Right lobe of liver (tissue), 6 donors: Measurements from ENCODE around the gene TMEM161B. TPM values are rescaled to one million over a fixed set of nuclear protein-coding genes. Genes with fewer than 3 reads are reported as not detected.

Experiments
- ATAC-seq, 4 donors: fragments of 200-7000 bp; cut with Tn5 transposase; one replicate each; pipeline ENCODE4 v1.9.1; 2020; ENCODE audit warnings: mild to moderate bottlenecking in 4 of 4, moderate library complexity in 4 of 4
- DNase-seq, 3 donors: peaks; one replicate each; pipeline ENCODE4 v3.0.0-alpha.2; 2020
- H3K27ac ChIP-seq, 3 donors: fragments of 200-600 bp; one replicate each; pipeline ENCODE4 v1.8.0; 2022
- H3K27me3 ChIP-seq, 2 donors: fragments of 200-600 bp; one replicate each; pipeline ENCODE4 v1.8.0; 2022
- H3K36me3 ChIP-seq, 4 donors: fragments of 200-600 bp; sonication (generic) in 1 of 4; one replicate each; pipeline versions ENCODE4 v1.5.1 to v1.8.0; 2017 to 2022; ENCODE audit warnings: control low read depth in 1 of 4
- H3K4me1 ChIP-seq, 4 donors: fragments of 200-600 bp; sonication (generic) in 1 of 4; one replicate each; pipeline versions ENCODE4 v1.5.1 to v1.8.0; 2017 to 2022; ENCODE audit warnings: control low read depth in 1 of 4
- H3K4me3 ChIP-seq, 3 donors: fragments of 200-600 bp; one replicate each; pipeline ENCODE4 v1.8.0; 2022
- H3K9me3 ChIP-seq, 4 donors: fragments of 200-600 bp; sonication (generic) in 1 of 4; one replicate each; pipeline versions ENCODE4 v1.5.1 to v1.8.0; 2017 to 2022; ENCODE audit warnings: control low read depth in 1 of 4
- CTCF ChIP-seq, 4 donors: fragments of 200-600 bp in 3 of 4; fragments of 450-650 bp in 1 of 4; IDR thresholded peaks; one replicate each; pipeline versions ENCODE4 v1.5.1 to v1.8.0; 2016 to 2022; ENCODE audit warnings: antibody characterized with exemption in 4 of 4, mild to moderate bottlenecking in 2 of 4
- POLR2A ChIP-seq: fragments of 450-650 bp; IDR thresholded peaks from one replicate; pipeline ENCODE4 v1.6.1; 2017; ENCODE audit warnings: antibody characterized with exemption, mild to moderate bottlenecking
- WGBS: methylation state at CpG from one replicate; pipeline ENCODE4 v1.1.6; 2018; ENCODE audit warnings: low coverage, low lambda C conversion rate; ENCODE audit not compliant: insufficient coverage; ENCODE audit errors: missing lambda C conversion rate; 5-methylcytosine and 5-hydroxymethylcytosine counted together
- intact Hi-C, 2 donors: fragments of 100-400 bp; cut with DNase I; formaldehyde crosslinking; loops; one replicate each; pipeline versions ENCODE4 v1.11.2 to v1.14.1; 2022
- total RNA-seq, 6 experiments: library from RNA; depleted of rRNA in 2 of 6; stranded (reverse); fragments of >200 nt in 2 of 6; fragmentation: NEBNext Ultra II Directional in 3 of 6; extraction: Animal tissue kit (Norgen Biotek cat#: 25700) in 3 of 6; gene quantifications; one replicate each; pipeline versions ENCODE4 v1.1.0 to v1.2.4, GENCODE V29; 2016 to 2023
- donor health status: DM: no; HTN: yes; CAD: no.
- donor health status: DM: no; HTN: no; CAD: no.
- donor health status: DM: no; HTN: no; CAD: no.
- donor health status: DM: no; HTN: yes; CAD: no.
- donor health status: DM: no; HTN: yes; CAD: no.

TMEM161B gene
- total RNA-seq, 6 experiments from 2014 or later = 7.2 to 9.9 (median 8.2) TPM

GRCh38 chr5:88256872-88257271 lies 11.8 kb downstream of the TMEM161B start:
- intact Hi-C loops = no loop called here
- Histone ChIP-seq H3K27ac (no peak overlapping the region), H3K4me3 (no peak overlapping the region), H3K4me1 (peaks cover 0 to 9% (median 0%) of the 10 kb centered on the region in 4 donors), H3K9me3 (no peaks in the 10 kb centered on the region), H3K36me3 (no peaks in the 10 kb centered on the region), H3K27me3 (no peaks in the 10 kb centered on the region)
- DNase-seq (no peak), ATAC-seq (no peak)
- WGBS = 69% methylated on average over 4 of the region's 4 CpGs
- no peak for TF ChIP-seq CTCF (IDR thresholded peaks at IDR 0.05)
- no peak for TF ChIP-seq POLR2A

DNA sequence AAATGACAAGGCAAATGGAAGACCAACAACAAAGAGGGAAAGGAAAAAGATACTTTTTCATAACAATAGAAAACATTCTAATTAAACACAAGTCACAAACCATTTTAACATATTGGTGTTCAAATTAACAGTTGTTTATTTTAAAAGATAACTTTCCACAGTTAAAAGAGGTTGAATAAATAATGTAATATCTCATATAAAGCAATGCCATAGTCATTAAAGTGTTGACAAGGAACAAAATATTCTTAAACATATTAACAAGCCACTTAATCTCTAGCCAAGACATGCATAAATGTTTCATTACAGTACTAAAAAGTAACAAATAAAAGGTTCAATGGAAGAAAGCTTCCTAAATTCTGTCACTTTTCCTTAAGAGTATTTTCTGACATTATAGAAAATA lies 12.6 kb downstream of the TMEM161B start:
- TF ChIP-seq CTCF (IDR thresholded peaks at IDR 0.05) = no peak
- no peak for TF ChIP-seq POLR2A
- intact Hi-C loops = no loop called here
- no peaks in the 10 kb centered on the region for H3K27me3 ChIP-seq

GRCh38 chr5:88254320-88254719 lies 14.3 kb downstream of the TMEM161B start:
- intact Hi-C loops = no loop called here
- H3K36me3 ChIP-seq = no peaks in the 10 kb centered on the region
- H3K4me3 ChIP-seq = no peak overlapping the region
- peaks cover 0 to 9% (median 0%) of the 10 kb centered on the region in 4 donors for H3K4me1 ChIP-seq
- H3K9me3 ChIP-seq = no peaks in the 10 kb centered on the region
- WGBS = 100% methylated on average over 1 of the region's 1 CpG
- DNase-seq = no peak
- no peaks in the 10 kb centered on the region for H3K27me3 ChIP-seq
- TF ChIP-seq CTCF (IDR thresholded peaks at IDR 0.05) (no peak), POLR2A (no peak)
- no peak overlapping the region for H3K27ac ChIP-seq
- ATAC-seq = no peak

More for the DNA sequence above, 12.6 kb downstream of the TMEM161B start:
- H3K27ac ChIP-seq = no peak overlapping the region
- peaks cover 0 to 9% (median 0%) of the 10 kb centered on the region in 4 donors for H3K4me1 ChIP-seq
- no peak overlapping the region for H3K4me3 ChIP-seq
- no peaks in the 10 kb centered on the region for H3K9me3 ChIP-seq
- DNase-seq = no peak
- no peaks in the 10 kb centered on the region for H3K36me3 ChIP-seq
- ATAC-seq = no peak

- intact Hi-C loops = no loop called here
- DNase-seq = no peak
- 92% methylated on average over 2 of the region's 2 CpGs for WGBS
- no peak overlapping the region for H3K4me3 ChIP-seq
- ATAC-seq = no peak
- peaks cover 0 to 9% (median 0%) of the 10 kb centered on the region in 4 donors for H3K4me1 ChIP-seq
- no peaks in the 10 kb centered on the region for H3K36me3 ChIP-seq
- no peaks in the 10 kb centered on the region for H3K27me3 ChIP-seq
- TF ChIP-seq CTCF (IDR thresholded peaks at IDR 0.05) = no peak
- no peak for TF ChIP-seq POLR2A
- H3K27ac ChIP-seq = no peak overlapping the region
- no peaks in the 10 kb centered on the region for H3K9me3 ChIP-seq
Observed at GRCh38 chr5:88251048-88251711, 17.5 kb downstream of the TMEM161B start.
